GM18861 (cell line): ENCODE measurements around the gene WNT7B.

Experiments
- ATAC-seq: cut with Tn5 transposase; IDR thresholded peaks from one replicate; pipeline ENCODE4 v1.9.1; 2021; ENCODE audit not compliant: unreplicated experiment

Gene WNT7B

DNA sequence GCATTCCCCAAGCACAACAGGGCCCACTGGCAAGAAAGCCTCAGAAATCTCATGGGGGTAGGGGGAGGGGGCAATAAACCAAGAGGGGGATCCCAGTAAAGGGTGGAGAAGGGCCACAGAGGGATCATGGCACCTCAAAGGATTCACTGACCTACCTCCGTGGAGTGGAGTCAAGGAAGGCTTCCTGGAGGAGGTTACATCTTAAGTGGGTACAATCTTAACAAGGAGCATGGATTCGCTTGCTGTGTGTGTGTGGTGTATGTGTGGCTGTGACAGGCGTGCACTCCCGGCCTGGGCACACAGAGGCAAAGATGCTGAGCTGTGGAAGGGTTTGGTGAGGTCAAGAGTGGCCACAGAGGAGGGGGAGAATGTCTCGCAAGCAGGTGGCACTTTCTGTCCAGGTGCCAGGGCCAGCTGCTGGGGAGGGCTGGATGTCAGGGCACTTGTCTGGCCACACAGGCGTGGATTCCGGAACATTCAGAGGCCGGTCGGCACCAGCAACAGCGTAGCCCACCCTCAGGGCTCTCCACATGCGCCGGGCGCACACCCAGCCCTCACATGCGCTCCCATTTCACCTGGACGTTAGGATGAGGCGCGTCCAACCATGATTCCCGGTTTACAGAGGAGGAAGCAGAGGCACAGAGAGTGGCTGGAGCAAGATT is 43.3 kb downstream of the WNT7B start:
- ATAC-seq = no peak

DNA sequence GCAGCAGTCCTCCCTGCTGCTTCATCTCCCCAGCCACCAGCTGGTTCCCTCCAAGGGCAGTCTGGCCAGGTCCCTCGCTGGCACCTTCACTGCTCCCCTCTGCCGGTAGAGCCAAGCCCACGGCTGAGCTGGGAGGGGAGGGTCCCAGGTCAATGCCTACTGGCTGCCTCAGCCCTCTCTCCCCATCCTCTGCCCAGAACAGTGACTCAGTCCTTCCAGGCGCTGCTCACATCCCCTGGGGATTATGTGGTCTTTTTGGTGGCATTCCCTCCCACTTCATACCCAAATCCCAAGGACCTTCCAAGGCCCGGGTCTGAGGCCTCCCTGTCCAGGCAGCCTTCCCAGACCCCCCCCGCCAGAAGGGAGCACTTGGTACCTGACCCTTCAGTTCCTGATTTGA is 44.9 kb downstream of the WNT7B start:
- ATAC-seq = no peak

DNA sequence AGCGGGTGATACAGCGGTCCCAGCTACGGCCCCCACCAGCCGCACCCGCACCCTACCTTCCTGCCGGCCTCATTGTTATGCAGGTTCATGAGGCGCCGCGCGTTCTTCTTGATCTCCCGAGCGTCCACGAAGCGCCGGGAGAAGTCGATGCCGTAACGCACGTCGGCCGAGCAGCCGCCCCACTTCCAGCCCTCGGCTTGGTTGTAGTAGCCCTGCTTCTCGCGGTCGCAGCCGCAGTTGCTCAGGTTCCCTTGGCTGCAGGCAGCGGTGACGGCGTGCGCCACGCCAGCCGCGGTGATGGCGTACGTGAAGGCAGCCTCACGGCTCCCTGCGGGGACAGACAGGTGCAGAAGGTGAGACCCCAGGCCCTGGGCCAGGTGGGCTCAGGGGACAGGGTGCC is 45.9 kb downstream of the WNT7B start:
- ATAC-seq = no peak

DNA sequence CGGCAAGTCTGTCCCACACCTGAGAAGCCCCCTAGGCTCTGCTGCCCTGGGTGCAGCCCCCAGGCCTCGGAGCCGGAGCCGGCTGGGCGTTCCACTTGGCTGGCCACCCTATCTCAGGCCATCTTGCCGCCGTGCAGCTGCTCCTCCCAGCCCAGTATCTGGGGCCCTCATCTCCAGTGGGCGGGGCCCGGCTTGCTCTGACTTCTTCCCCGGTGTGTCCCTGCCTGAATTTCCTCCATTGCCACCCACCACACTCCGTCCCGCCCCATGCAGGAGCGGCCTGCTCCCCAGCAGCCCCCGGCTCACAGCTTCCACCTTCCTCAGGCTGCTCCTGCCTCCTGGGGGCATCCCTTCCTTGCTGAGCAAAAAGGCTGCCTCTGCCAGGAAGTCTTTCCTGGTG is 46.6 kb downstream of the WNT7B start:
- no peak for ATAC-seq

DNA sequence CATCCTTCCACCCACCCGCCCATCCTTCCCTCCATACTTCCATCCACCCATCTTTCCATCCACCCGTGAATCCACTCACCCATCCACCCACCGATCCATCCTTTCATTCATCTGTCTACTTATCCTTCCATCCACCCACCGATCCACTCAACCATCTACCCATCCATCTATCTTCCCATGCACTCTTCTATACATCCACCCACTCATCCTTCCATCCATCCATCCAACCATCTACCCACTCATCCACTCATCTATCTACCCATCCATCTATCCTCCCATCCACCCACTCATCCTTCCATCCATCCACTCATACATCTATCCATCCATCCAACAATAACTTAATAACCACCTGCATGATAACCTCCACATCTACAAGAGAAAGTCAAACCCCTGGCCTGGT is 47.3 kb downstream of the WNT7B start:
- ATAC-seq = no peak

DNA sequence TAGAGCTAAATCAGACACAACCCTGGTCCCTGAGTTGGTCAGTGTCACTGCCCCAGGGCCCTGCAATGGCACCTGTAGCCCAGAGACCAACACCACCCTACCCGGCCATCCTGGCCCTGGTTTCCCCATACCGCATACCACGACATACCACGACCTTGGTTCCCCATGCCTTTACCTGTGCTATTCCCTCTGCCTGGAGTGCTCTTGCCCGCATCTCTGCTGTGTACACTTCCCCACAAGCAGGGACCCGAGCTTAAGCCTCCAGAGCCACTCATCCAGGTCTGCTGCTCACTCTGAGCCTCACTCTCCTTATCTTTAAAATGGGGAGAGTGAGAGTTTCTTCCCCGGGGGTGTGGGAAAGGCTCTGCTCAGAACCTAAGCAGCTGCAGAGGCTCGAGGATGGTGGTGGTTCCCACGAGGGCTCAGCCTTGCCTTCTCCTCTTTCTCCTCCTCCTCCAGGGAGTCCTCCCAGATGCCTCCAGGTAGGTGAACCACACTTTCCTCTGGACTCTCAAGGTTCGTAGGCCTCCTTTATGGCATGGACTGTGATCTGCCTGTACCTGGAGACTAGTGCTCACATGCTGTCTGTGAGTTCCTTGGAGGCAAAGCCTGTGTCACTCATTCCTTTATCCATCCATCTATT is 48.1 kb downstream of the WNT7B start:
- ATAC-seq = no peak

DNA sequence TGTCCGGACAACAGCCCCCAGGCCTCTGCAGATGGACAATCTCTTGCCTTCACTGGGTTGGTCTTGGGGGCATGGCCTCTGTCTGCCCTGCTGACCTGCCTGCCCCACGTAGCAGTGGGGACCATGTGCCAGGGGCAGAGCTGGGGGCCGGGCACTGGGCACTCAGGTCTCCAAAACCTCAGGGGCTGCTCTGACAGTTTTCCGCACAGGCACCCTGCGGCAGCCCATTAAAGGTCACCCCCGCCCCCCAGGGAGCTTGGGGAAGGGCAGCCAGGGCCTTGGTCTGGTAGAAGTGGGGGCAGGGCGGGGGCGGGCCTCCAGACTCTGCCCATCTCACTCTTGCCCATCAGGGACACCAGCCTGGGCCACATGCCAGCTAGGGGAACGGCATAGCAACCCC is 49.9 kb downstream of the WNT7B start:
- ATAC-seq = no peak

DNA sequence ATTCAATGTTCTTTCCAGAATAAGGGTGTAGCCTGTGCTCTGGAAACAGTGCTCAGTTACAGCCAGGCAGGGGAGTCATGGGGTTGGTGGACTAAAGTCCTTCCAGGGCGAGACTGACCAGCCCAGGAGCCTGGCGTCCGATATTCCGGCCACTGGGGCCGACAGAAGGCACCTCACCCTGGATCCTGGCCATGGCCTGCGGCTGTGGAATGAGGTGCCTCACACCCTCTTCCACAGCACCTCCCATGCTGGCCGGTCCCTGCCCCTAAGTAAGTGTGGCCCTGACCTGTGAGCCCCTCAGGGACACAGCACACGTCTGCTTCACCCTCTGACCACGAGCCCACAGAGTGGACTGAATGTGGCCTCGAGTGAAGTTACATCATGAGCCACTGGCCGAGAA is 50.5 kb downstream of the WNT7B start:
- no peak for ATAC-seq

DNA sequence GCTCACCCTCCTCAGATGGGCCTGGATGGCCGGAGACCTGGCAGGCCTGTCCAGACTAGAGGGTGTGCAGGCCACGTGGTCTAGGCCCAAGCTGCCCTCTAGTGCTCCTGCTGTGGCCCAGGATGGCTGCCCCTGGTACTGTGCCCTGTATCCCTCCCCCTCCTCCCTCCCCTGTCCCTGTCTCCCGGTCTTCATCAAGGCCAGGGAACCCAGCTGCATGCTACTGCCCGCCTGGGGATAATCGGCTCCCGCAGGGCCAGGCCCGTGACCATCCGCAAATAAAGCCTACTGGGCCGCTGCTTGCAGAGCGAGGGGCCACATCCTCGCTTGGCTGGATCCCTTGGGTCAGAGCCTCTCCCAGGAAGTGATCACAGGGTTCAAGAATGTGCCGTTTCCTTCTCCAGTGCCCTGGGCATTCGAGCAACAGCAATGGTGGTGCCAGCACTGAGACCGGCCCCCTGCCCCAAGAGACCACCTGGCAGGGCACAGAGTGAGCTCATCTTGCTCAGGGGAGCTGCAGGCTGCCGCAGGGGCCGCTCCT is 51.1 kb downstream of the WNT7B start:
- no peak for ATAC-seq

DNA sequence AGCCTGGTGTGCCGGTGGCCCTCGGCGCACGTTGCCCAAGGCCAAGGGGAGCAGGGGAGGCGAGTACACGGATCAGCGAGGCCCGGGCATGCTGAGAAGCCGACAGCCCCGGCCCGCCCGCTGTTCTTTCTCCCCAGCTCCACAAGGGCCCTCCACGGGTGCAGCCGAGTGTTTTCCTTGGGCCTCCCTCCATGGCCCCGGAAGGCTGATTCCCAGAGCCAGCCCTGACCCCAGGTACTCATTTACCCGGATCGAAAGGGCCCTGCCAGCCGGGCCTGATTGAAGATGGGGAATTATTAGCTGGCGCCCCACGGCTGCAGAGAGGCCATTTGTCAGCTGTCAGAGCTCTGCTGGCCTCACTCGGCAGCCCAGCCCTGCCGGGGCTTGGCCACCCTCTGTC is 53.1 kb downstream of the WNT7B start:
- no peak for ATAC-seq

DNA sequence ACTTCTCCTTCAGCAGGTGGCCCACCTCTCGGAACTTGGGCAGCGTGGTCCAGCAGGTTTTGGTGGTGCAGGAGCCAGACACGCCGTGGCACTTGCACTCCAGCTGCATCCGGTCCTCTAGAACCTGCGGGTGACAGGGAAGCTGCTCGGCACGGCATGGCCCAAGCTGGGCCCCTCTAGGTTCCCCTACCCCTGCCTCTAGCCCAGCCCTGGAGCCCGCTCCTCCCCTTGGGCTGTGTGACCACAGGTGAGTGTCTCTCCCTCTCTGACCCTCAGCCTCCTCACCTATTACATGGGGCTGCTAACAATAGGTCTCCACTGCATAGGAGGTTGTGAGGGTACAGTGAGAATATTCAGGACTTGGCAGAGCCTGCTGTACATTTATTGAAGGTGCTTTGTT is 53.8 kb downstream of the WNT7B start:
- no peak for ATAC-seq

DNA sequence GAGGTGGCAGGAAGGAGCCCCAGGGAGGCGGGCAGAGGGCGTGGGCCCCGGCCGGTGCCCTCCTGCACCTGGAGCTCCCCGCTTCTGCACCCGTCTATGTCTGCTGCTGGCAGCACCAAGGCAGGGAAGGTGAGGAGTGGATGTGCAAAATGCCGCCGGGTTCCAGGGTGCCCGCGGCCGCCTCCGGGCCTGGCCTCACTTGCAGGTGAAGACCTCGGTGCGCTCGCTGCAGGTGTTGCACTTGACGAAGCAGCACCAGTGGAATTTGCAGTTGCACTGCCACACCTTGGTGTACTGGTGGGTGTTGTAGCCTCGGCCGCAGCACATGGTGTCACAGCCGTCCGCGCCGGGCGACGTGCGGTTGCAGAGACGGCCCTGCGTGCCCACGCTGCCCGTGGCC is 54.3 kb downstream of the WNT7B start:
- ATAC-seq = no peak

DNA sequence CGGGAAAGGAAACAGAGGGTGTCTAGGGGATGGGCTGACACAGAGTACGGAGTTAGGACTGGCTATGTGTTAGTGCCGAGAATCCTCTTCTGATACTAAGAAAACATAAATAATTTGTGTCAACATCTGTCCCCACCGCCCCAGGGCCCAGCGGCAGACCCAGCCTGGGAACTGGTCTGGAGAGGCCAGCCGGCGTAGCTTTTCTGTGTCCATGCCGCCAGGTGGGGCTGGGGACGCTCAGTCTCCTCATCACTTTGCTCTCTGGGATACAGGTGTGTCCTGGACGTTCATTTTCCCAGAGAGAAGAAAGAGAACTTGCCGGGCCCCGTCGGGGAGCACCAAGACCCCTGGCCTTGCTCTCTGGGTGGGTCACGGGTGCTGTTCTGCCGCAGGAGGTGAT is 54.7 kb downstream of the WNT7B start:
- no peak for ATAC-seq

DNA sequence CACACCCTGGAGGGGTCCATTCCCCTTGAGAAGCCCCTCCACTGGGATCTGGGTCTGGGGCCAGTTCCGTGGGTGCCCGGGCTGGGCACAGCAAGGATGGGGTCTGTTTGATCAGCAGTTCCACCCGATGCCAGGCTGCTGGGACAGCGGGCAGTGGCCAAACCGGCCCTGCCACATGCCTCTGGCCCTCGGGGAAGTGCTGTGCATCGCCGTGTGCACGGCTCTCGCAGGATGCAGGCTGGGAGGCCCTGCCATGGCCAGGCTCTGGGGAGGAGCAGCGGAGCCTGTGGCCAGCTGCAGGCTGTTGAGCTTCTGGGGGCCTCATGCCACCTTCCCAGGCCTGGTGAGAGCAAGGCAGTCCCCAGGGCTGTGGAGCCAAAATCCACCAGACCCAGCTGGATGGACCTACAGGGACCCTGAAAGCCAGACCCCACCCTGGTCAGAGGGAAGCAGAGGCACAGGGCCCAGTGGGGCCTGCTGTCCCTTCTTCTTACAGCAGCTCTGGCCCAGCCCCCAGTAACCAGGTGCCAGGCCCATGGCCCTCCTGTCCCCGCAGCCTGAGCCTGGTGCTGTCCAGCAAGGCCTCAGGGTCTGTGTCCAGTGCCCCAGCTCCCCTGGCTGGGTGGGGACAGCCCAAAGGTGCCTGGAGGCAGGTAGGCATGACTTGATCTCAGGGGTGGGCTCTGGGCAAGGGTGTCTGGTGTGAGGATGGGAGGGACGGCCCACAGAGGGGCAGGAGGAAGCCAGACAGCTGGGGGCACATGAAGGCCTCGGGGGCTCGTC is 57.3 kb downstream of the WNT7B start:
- ATAC-seq = no peak

DNA sequence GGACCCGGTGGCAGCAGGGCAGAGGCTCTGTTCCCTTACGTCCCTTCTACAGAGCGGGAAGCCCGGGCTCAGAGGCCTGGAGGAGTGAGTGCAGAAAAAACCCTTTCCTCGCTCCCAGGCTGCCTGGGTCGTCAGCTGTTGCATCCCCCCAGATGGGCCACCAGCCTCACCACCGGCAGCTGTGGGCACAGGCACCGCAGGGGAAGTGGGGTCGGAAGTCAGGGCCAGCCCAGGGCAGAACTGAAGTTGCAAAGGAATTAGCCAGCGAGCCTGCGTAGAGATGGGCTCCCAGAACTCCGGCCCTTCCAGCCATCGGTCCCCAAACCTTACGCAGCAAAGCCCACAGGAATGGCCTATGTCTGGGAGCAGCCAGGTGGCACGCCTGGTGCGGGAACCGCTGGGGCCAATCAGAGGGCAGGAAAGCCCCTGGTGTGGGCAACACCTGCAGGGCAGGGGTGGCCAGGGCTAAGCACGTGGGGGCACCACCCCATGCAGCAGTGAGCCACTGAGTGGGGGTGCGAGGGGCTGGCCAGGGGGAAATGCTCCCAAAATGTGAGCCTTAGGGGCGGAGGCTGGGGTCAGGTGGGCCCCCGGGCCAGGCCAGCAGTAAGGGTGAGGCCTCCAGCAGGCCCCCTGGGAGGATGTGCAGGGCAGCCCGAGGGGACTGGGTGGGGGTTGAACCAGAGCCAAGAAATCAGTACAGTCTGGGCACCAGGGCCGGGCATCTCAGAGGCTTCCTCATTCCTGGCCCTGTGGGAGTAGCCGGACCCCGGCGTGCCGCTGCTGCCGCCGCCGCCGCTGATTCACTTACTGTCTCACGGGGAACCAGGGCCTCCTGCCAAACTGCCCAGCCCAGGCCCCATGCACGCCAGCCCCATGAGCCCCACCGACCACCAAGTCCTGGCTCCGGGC is 58.2 kb downstream of the WNT7B start:
- ATAC-seq = no peak

DNA sequence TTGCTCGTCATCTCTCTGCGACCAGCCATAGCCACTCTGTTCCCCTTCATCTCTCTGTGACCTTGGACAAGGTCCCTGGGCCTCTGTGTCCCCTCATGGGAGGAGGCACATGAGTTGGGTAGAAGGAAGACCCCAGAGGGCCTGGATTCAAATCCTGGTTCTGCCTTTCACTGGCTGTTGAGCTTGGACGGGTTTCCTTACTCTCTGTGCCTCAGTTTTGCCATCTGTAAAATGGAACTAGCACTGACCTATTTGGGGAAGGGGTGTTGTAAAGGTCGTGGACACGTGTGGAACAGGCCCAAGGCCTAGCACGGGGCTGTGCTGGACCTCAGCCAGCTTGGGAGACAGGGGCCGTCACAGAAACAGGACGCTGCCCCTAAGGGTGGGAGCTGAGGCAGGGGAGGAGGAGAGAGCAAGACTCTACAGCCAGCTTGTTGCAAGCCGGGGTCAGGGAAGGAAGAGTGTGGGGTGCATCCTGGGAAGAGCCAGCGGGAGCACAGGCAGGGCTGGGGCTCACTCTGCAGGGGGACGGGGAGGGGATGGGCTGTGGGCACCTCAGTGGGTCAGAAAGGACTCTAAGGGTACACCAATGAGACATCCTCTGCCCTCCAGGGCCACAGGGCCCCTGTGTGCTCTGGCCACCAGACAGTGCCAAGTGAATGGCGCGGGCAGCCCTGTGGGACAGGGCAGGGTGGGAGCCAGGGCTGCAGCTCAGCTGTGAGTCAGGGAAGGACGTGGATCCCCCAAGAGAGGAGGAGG is 59.1 kb downstream of the WNT7B start:
- no peak for ATAC-seq

DNA sequence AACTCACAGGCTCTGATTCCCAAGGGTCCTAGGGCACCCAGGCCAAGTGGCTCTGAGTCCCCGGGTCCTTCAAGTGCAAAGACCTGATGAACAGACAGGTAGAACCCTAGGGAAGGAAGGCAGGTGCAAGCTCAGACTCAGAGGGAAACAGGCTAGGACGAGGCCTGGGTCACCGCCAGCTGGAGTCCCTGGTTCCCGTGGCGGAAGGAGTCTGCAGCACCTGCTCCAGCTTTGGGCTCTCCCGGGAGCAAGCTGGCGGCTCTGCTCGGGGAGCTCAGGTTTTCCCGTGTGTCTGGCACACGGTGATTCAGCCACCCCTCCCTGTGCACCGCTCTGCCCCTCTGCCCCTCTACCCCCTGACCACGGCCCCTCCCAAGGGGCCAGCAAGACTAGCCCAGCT is 59.8 kb downstream of the WNT7B start:
- no peak for ATAC-seq

DNA sequence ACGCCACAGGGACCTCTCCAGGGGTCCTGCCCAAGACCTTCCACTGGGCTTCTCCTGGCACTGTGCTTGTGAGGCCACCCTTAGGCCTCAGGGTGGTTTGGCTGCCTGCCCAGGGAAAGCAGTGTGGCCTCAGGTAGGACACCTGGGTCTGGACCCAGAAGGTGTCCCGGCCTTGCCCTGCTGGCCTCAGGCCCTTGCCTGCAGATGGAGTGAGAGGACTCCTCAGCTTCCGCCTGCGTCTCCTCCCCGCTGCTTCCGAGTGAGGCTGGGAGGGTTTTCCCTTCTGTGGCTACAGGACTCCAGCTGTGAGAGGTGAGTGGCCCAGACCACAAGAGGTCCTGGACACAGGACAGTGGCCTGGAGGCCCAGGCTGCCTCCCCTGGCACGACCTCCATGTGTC is 60.4 kb downstream of the WNT7B start:
- ATAC-seq = no peak

DNA sequence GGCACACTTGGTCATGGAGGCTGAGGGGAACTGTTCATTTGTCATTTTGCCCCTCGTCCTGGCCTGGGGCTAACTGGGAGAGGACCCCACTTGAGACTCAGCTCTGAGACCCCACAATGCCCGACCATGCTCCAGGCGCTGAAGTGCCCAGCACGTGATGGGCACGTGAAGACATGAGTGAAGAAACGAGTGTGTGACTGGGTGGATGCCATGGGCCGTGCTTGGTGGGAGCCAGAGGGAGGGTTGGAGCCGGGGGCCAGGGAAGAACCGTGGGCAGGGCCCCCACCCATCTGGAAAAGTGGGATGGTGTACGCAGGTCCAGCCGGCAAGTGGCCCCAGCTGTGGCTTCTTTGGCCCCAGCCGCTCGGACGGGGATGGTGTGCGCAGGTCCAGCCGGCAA is 61.1 kb downstream of the WNT7B start:
- ATAC-seq = no peak

DNA sequence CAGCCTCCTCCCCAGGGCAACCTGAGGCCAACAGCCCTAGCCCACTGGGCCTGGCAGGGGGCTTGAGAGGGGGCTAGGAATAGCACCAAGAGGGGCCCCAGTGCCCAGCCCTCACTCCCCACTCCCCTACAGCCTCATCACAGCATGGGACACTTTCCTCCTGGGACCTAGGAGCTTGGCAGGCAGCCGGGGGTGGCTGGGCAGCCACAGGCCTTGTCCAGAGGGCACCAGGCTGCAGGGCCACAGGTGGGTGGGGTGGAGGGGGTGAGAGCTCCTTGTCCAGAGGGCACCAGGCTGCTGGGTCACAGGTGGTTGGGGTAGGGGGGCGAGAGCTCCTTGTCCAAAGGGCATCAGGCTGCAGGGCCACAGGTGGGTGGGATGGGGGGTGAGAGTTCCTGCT is 61.8 kb downstream of the WNT7B start:
- ATAC-seq = no peak
